GM12891 (cell line): ENCODE measurements around the gene ITFG1.

Source experiments
- DNase-seq: peaks from one replicate; pipeline ENCODE4 v3.0.0; 2011; ENCODE audit warnings: low spot score; ENCODE audit not compliant: insufficient read length
- FAIRE-seq: peaks from 2 replicates; lab custom pipeline; 2011; peaks lifted over from hg19 to GRCh38; lab: Jason Lieb, UNC
- PAX5 ChIP-seq: IDR thresholded peaks from 2 replicates; pipeline ENCODE4 v1.6.1; 2011; ENCODE audit warnings: low read length, moderate library complexity, mild to moderate bottlenecking; ENCODE audit not compliant: insufficient read depth, severe bottlenecking
- POLR2A ChIP-seq: IDR thresholded peaks from 2 replicates; pipeline ENCODE4 v1.6.1; 2011; ENCODE audit warnings: low read depth, low read length, control low read depth
- POLR2AphosphoS5 ChIP-seq: IDR thresholded peaks from 2 replicates; pipeline ENCODE4 v1.6.1; 2011; ENCODE audit warnings: low read depth, low read length, control low read depth
- POU2F2 ChIP-seq: IDR thresholded peaks from 2 replicates; pipeline ENCODE4 v1.6.1; 2011; ENCODE audit warnings: low read depth, mild to moderate bottlenecking, control low read depth, low read length, moderate library complexity
- SPI1 ChIP-seq: IDR thresholded peaks from 2 replicates; pipeline ENCODE4 v1.6.1; 2011; ENCODE audit warnings: low read depth, low read length, control low read depth
- TAF1 ChIP-seq: IDR thresholded peaks from 2 replicates; pipeline ENCODE4 v1.6.1; 2011; ENCODE audit warnings: low read depth, low read length, control low read depth

The ITFG1 gene

DNA sequence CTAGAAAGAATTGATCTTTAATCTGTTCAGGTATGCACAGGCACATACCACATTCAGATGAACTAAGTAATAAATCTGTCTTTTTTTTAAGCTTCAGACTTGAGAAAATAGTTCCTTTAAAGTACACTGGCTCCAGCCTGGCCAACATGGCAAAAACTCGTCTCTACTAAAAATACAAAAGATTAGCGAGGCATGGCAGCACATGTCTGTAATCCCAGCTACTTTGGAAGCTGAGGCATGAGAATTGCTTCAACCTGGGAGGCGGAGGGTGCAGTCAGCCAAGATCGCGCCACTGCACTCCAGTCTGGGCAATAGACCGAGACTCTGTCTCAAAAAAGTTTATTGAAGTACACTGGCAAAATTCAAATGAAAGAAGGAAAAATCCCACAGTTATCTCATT lies 206.1 kb downstream of the ITFG1 start:
- FAIRE-seq (no peak), DNase-seq (no peak)
- TF ChIP-seq POLR2A (no peak), POU2F2 (no peak), POLR2AphosphoS5 (no peak), PAX5 (no peak), TAF1 (no peak), SPI1 (no peak)

GRCh38 chr16:47250983-47251382 lies 209.9 kb downstream of the ITFG1 start:
- FAIRE-seq (no peak), DNase-seq (no peak)
- TF ChIP-seq SPI1 (no peak), TAF1 (no peak)

- DNase-seq: no peak
- no peak for FAIRE-seq
- TF ChIP-seq POLR2A: no peak
- TF ChIP-seq TAF1: no peak
- TF ChIP-seq POU2F2: no peak
- TF ChIP-seq PAX5: no peak
- no peak for TF ChIP-seq SPI1
- TF ChIP-seq POLR2AphosphoS5: no peak
Measured at GRCh38 chr16:47247690-47248089, 213.2 kb downstream of the ITFG1 start.

GRCh38 chr16:47244206-47244605 lies 216.7 kb downstream of the ITFG1 start:
- DNase-seq (no peak), FAIRE-seq (no peak)
- TF ChIP-seq POLR2A (no peak), PAX5 (no peak), SPI1 (no peak), POLR2AphosphoS5 (no peak), TAF1 (no peak), POU2F2 (no peak)

GRCh38 chr16:47241061-47241460 lies 219.8 kb downstream of the ITFG1 start:
- TF ChIP-seq POU2F2: no peak
- TF ChIP-seq TAF1: no peak
- no peak for TF ChIP-seq POLR2AphosphoS5
- TF ChIP-seq POLR2A: no peak
- no peak for TF ChIP-seq SPI1
- TF ChIP-seq PAX5: no peak
- FAIRE-seq (no peak), DNase-seq (no peak)

DNA sequence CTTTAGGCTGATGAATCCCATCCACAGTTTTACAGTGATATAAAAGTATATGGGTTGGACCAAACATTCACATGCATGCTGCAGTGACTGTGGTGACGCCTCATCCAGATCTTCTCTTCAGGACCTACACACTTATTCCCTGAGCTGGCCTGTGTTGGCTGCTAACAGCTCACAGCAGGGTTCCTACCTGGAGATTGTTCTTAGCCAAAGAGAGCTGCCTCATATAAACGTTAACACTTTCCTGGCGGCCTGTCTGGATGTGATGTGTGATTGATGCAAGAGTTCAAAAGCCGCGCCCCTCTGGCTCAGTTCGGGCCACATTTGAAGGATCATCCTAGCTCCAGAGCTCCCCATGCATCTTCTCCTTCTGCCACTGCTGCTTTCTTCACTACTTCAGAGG lies 224.1 kb downstream of the ITFG1 start:
- DNase-seq (no peak), FAIRE-seq (no peak)
- TF ChIP-seq PAX5: no peak

GRCh38 chr16:47230296-47230695 lies 230.6 kb downstream of the ITFG1 start:
- no peak for DNase-seq
- FAIRE-seq: no peak
- TF ChIP-seq TAF1: no peak
- no peak for TF ChIP-seq POLR2AphosphoS5
- no peak for TF ChIP-seq POLR2A
- TF ChIP-seq POU2F2: no peak
- TF ChIP-seq PAX5: no peak
- TF ChIP-seq SPI1: no peak

DNA sequence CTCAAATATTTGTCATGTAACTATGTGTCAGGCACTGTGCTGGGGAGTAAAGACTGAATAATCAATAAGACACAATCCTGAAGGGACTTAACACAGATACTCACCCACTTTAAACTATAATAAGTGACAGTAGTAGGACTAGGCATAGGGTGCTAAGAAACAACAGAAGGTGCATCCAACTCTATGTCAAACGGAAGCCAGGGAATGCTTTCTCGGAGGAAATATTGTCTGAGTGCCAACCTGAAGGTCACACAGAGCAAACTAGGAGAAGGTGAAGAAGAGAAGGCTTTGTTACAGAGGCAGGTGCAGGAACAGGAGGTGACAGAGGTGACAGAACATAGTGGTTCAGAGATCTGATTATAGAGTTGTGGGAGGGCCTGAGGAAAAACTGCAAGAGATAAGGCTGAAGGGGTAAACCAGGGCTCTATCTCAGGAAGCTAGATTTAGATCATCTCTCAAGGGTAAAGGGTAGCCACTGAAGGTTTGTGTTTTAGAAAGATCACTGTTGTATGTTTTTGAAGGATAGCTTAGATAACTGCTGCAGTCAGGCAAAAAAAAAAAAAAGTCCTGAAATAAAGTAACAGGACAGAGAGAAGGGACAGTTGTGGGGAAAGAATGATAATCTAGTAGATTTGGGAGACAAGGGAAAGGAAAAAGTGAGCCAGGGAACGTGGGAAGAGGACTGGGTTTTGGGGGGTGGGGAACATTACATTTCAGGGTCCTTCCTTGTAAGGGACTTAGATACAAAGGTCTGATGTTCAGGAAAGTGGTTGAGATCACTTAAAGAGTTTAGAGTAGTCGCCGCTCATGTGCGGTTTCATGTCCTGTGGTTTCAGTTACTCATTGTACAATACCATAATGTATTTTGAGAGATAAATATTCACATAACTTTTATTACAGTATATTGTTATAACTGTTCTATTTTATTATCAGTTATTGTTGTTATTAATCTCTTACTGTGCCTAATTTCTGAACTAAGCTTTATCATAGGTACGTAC lies 231.5 kb downstream of the ITFG1 start:
- TF ChIP-seq POLR2A (no peak), TAF1 (no peak), POU2F2 (no peak), PAX5 (no peak), SPI1 (no peak), POLR2AphosphoS5 (no peak)
- DNase-seq (no peak), FAIRE-seq (no peak)

DNA sequence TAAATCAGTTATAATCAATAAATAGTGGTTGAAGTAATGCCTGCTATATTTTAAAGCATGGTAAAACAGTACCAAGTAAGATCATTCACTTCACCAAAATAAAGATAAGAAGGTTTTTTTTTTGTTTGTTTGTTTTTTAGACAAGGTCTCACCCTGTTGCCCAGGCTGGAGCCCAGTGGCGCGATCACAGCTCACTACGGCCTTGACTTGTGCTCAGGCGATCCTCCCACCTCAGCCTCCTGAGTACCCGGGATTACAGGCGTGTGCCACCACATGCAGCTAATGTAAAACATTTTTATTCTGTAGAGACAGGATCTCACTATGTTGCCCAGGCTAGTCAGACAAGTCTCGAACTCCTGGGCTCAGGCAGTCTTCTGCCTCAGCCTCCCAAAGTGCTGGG lies 232.6 kb downstream of the ITFG1 start:
- TF ChIP-seq POLR2AphosphoS5: no peak
- no peak for TF ChIP-seq SPI1
- TF ChIP-seq POU2F2: no peak
- TF ChIP-seq TAF1: no peak
- TF ChIP-seq POLR2A: no peak
- TF ChIP-seq PAX5: no peak
- DNase-seq (no peak), FAIRE-seq (no peak)

DNA sequence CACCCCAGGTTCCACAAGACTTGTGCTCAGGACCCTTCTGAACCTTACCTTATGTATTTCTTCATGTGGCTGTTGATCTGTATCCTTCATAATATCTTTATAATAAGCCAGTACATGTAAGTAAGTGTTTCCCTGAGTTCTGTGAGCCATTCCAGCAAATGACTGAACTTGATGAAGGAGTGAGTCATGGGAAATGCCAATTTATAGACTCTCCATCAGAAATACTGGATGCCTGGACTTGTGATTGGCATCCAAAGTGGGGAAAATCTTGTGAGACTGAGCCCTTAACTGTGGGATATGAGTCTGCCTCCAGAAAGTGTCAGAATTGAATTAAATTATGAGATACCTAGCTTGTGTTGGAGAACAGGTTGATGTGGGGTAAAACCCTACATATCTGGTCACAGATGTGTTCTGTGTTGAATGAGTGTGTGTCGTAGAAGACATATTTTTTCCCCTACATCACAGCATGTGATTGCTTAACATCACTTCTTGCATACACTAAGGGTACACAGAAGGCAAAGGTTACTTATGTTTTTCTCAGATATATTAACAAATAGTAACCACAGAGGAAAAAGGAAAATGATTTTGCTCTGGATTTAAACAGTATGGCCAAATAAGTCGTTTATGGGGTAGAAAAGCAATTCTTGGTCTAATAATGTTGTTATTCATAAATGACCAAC lies 247.0 kb downstream of the ITFG1 start:
- TF ChIP-seq TAF1 (no peak), POLR2A (no peak), SPI1 (no peak), PAX5 (no peak), POLR2AphosphoS5 (no peak), POU2F2 (no peak)
- FAIRE-seq (no peak), DNase-seq (no peak)
